Measurements from ENCODE around the gene CREB3L2.
"Not testable (repeated sequence)": the region's sequence is repeated elsewhere in the genome, so short reads cannot be mapped to it uniquely, and the experiment has no call there.

CREB3L2 gene

DNA sequence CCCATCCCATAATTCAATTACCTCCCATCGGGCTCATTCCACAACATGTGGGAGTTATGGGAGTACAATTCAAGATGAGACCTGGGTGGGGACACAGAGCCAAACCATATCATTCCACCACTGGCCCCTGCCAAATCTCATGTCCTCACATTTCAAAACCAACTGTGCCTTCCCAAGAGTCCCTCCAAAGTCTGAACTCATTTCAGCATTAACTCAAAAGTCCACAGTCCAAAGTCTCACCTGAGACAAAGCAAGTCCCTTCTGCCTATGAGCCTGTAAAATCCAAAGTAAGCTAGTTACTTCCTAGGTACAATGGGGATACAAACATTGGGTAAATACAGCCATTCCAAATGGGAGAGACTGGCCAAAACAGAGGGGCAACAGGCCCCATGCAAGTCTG is 170.3 kb downstream of the CREB3L2 start:
- Mint-ChIP-seq H3K27me3 (peaks cover 45% of the 10 kb centered on the region), H3K9me3 (peaks cover 19% of the 10 kb centered on the region)
- H3K4me1 Mint-ChIP-seq (ENCODE audit: low read depth); H3K4me3 Mint-ChIP-seq; H3K36me3 Mint-ChIP-seq (ENCODE audit: low read depth); DNase-seq; H3K27ac Mint-ChIP-seq: not testable (repeated sequence)

DNA sequence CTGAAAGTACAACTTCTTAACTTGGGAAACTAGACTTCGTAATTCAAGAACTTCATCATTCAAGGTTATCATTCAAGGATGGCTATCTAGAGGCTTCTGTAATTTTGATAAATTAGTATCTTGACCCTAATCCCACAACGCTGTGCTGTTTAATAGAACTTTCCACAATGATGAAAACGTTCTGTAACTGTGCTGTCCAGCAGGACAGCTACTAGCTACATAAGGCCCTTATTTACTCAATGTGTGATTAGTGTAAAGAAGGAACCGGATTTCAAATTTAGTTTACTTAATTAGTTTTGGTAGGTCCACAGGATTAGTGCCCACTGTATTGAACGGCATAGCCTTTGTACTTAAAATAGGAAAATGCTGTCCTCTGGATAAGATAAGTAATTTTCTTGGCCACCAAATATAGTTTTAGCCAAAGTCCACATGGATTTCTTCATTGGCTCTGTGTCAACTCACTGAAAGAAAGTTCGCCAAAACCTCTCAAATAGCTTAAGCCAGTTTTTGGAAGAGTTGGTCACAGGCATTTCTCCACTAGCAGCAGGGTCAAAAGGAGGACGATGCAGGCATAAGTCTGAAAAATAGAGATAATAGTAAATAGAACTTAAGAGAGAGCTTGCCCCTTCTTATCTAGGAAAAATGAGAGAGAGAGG is 172.4 kb downstream of the CREB3L2 start:
- Mint-ChIP-seq H3K4me1 (ENCODE audit: low read depth) (no peaks in the 10 kb centered on the region), H3K36me3 (ENCODE audit: low read depth) (no peaks in the 10 kb centered on the region), H3K27ac (no peak overlapping the region), H3K27me3 (peaks cover 42% of the 10 kb centered on the region), H3K4me3 (no peak overlapping the region), H3K9me3 (peaks cover 15% of the 10 kb centered on the region)
- no peak for DNase-seq

DNA sequence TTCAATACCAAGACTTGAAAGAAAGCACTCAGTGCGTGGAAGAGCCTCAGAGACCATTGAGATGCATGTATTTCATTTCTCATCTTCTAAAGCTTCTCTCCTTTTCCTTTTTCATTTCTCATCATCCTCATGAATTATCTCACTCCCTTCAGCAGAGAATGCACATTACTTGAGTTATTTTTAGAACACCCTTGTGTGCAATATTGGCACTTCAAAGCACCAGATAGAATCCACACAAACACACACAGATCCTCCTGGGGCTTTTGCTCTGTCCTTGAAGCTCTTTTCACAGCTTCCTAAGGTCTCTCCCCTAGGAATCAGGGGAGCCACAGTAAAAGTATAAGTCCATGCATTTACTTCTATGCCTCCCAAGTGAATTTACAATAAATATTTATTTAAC is 173.4 kb downstream of the CREB3L2 start:
- Mint-ChIP-seq H3K27ac (no peak overlapping the region), H3K36me3 (ENCODE audit: low read depth) (no peaks in the 10 kb centered on the region), H3K4me3 (no peak overlapping the region), H3K4me1 (ENCODE audit: low read depth) (no peaks in the 10 kb centered on the region), H3K9me3 (peaks cover 13% of the 10 kb centered on the region), H3K27me3 (peaks cover 35% of the 10 kb centered on the region)
- DNase-seq = no peak

DNA sequence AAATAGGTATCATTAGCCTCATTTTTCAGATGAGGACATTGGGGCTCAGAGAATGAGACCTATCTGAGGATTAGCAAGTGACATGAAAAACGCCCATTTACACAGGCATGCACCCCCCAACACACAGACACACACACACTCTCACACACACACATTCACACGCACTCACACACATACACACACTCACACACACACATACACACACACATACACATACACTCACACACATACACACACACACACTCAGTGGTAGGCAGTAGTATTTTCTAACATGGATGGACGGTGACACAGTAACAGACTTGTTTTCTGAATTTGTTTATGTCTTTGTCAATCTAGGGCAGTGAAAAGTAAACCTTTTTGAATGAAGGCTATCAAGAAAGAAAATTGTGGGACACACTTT is 176.4 kb downstream of the CREB3L2 start:
- Mint-ChIP-seq H3K36me3 (ENCODE audit: low read depth) (no peaks in the 10 kb centered on the region), H3K4me3 (no peak overlapping the region), H3K9me3 (no peaks in the 10 kb centered on the region), H3K27me3 (peaks cover 35% of the 10 kb centered on the region), H3K27ac (no peak overlapping the region), H3K4me1 (ENCODE audit: low read depth) (no peaks in the 10 kb centered on the region)
- no peak for DNase-seq

All from activated T-cell treated with anti-CD3 and anti-CD28 coated beads, Interleukin-2, amount 50 U/mL, for 24 hours (primary cell).